Breast epithelium (tissue), 3 donors: ENCODE results near the gene PHRF1.

ENCODE experiments used
- POLR2AphosphoS5 ChIP-seq, 3 donors: sonication (generic); formaldehyde crosslinking; IDR thresholded peaks; one replicate each; pipeline ENCODE4 v1.6.1; 2017; ENCODE audit warnings: antibody characterized with exemption in 3 of 3
- TF ChIP-seq, protein P1 (sequence below), 3 donors: fragments of 450-650 bp; IDR thresholded peaks; one replicate each; pipeline ENCODE4 v1.5.1; 2016 to 2017; ENCODE audit warnings: antibody characterized with exemption in 3 of 3, mild to moderate bottlenecking in 3 of 3, moderate library complexity in 3 of 3

DNA sequence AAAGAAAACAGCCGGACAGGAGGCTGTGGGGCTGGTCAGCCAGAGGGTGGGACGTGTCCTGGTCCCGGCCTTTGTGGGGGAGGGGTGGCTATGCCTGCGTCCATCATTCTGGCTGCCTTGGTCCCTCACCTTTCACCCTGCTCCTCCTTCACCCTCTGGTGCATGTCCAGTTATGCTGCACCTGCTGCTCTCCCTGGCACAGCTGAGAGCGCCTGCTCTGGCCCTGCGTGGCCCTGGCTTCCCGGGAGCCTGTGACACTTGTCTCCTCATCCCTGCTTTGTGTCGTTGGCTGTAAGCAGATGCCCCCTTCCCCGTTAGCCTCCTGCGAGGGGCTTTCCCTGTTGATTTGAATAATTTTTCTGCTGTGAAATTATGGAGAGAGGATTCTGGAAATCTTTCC, 16.6 kb downstream of the PHRF1 start:
- TF ChIP-seq, protein P1, sequence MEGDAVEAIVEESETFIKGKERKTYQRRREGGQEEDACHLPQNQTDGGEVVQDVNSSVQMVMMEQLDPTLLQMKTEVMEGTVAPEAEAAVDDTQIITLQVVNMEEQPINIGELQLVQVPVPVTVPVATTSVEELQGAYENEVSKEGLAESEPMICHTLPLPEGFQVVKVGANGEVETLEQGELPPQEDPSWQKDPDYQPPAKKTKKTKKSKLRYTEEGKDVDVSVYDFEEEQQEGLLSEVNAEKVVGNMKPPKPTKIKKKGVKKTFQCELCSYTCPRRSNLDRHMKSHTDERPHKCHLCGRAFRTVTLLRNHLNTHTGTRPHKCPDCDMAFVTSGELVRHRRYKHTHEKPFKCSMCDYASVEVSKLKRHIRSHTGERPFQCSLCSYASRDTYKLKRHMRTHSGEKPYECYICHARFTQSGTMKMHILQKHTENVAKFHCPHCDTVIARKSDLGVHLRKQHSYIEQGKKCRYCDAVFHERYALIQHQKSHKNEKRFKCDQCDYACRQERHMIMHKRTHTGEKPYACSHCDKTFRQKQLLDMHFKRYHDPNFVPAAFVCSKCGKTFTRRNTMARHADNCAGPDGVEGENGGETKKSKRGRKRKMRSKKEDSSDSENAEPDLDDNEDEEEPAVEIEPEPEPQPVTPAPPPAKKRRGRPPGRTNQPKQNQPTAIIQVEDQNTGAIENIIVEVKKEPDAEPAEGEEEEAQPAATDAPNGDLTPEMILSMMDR (IDR thresholded peaks at IDR 0.05): no peak
- no peak for TF ChIP-seq POLR2AphosphoS5 (IDR thresholded peaks at IDR 0.05)
